GM19099 (cell line): ENCODE data around the gene SLX1A.
A peak's percentile ranks its signal among the peaks of the same experiment; 100 is the strongest.
"Not testable (repeated sequence)": the region's sequence is repeated elsewhere in the genome, so short reads cannot be mapped to it uniquely, and the experiment has no call there.

Experiments
- POLR2A ChIP-seq: IDR thresholded peaks from 3 replicates; pipeline ENCODE4 v1.6.1; 2011; ENCODE audit warnings: low read depth; ENCODE audit not compliant: insufficient read length; ENCODE audit errors: extremely low read depth

Gene SLX1A

GRCh38 chr16:30183233-30184095, 10.2 kb upstream of the SLX1A start, which contains the start of gene CORO1A:
CORO1A (plus strand) TSS chr16:30183602; CDS start chr16:30185210, 1,608 bp downstream.
- TF ChIP-seq POLR2A: peak; percentile 94

GRCh38 chr16:30184096-30184890, 9.4 kb upstream of the SLX1A start:
- peak; percentile 83 for TF ChIP-seq POLR2A

- peak; percentile 46 for TF ChIP-seq POLR2A
Measured at GRCh38 chr16:30184891-30185682, 8.6 kb upstream of the SLX1A start.

GRCh38 chr16:30185683-30186421, 7.8 kb upstream of the SLX1A start:
- TF ChIP-seq POLR2A: peak; percentile 70

- TF ChIP-seq POLR2A: peak; percentile 33
Measured at GRCh38 chr16:30186444-30186781, 7.3 kb upstream of the SLX1A start.

GRCh38 chr16:30186782-30187555, 6.7 kb upstream of the SLX1A start:
- peak; percentile 1 for TF ChIP-seq POLR2A

- no peak for TF ChIP-seq POLR2A
Measured at GRCh38 chr16:30187556-30187865, 6.2 kb upstream of the SLX1A start.

- no peak for TF ChIP-seq POLR2A
Measured at GRCh38 chr16:30187971-30188561, 5.6 kb upstream of the SLX1A start.

- TF ChIP-seq POLR2A: not testable (repeated sequence)
Measured at GRCh38 chr16:30199049-30199448, 5.4 kb downstream of the SLX1A start, which contains the start of gene SULT1A3. SULT1A3 (plus strand) TSS chr16:30199255; CDS start chr16:30200729, 1,474 bp downstream.
